Thoracic aorta (tissue), 2 donors: ENCODE measurements around the gene CCDC191. TPM values are rescaled to one million over a fixed set of nuclear protein-coding genes. Genes with fewer than 3 reads are reported as not detected.
A peak's percentile ranks its signal among the peaks of the same experiment; 100 is the strongest.

Experiments used
- ATAC-seq: fragments of 150-250 bp; one replicate; pipeline ENCODE4 v1.8.0; 2017; ENCODE audit warnings: low read depth; ENCODE audit not compliant: insufficient number of reproducible peaks, low FRiP score
- DNase-seq: peaks from one replicate; pipeline ENCODE4 v3.0.0-alpha.2; 2020; ENCODE audit warnings: low spot score
- H3K27ac ChIP-seq, 2 donors: fragments of 200-600 bp; sonication (generic); 1 replicate in 1 of 2; 2 replicates in 1 of 2; pipeline ENCODE4 v1.5.1; 2016; ENCODE audit warnings: mild to moderate bottlenecking in 2 of 2, moderate library complexity in 2 of 2
- H3K27me3 ChIP-seq: fragments of 200-600 bp; sonication (generic); replicated peaks from 2 replicates; pipeline ENCODE4 v1.6.0; 2016; ENCODE audit warnings: mild to moderate bottlenecking; ENCODE audit not compliant: insufficient read depth
- H3K36me3 ChIP-seq: fragments of 200-600 bp; sonication (generic); one replicate; pipeline ENCODE4 v1.5.1; 2016
- H3K4me1 ChIP-seq, 2 donors: fragments of 200-600 bp; sonication (generic); 1 replicate in 1 of 2; 2 replicates in 1 of 2; pipeline versions ENCODE4 v1.5.1 to v1.6.0; 2016; ENCODE audit warnings: low read depth in 2 of 2, mild to moderate bottlenecking in 1 of 2; ENCODE audit not compliant: control insufficient read depth in 1 of 2
- H3K4me3 ChIP-seq: fragments of 200-600 bp; sonication (generic); 2 replicates; pipeline ENCODE4 v1.5.1; 2016; ENCODE audit warnings: mild to moderate bottlenecking
- H3K9me3 ChIP-seq: fragments of 200-600 bp; sonication (generic); 2 replicates; pipeline ENCODE4 v1.5.1; 2016
- total RNA-seq, 2 donors: library from RNA; depleted of rRNA; stranded (reverse); fragments of >200 nt; gene quantifications; one replicate each; pipeline versions ENCODE4 v1.1.0 to v1.2.3, GENCODE V29; 2016
- TF ChIP-seq, protein P1 (sequence below): fragments of 200-600 bp; sonication (generic); IDR thresholded peaks from one replicate; pipeline ENCODE4 v1.5.1; 2019; ENCODE audit warnings: antibody characterized with exemption

The CCDC191 gene
- total RNA-seq, 2 donors from 2014 or later, result 2.3 to 3.4 TPM

DNA sequence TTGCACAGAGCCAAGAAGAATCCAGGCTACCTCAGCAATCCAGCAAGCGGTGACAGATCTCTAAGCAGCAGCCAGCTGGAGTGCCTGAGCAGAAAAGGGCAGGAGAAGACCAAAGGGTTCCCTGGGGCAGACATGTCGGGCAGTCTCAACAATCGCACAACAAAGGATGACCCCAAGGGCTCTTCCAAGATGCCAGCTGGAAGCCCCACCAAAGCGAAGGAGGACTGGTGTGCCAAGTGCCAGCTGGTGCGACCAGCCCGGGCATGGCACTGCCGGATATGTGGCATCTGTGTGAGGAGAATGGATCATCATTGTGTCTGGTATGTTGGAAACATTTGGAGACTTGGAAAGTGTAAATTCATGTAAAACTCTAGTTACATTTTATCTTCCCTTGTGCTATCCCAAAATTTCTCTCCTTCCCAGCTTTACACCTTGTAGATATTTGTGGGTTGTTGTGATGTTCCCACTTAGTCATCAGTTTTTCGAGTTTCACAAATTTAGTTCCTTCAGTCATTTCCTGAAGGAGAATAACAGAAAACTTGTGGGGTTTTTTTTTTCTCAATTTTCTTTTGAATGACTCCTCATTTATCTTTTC is 102.1 kb downstream of the CCDC191 start:
- ATAC-seq, result no peak
- no peak overlapping the region for H3K27ac ChIP-seq
- TF ChIP-seq, protein P1, sequence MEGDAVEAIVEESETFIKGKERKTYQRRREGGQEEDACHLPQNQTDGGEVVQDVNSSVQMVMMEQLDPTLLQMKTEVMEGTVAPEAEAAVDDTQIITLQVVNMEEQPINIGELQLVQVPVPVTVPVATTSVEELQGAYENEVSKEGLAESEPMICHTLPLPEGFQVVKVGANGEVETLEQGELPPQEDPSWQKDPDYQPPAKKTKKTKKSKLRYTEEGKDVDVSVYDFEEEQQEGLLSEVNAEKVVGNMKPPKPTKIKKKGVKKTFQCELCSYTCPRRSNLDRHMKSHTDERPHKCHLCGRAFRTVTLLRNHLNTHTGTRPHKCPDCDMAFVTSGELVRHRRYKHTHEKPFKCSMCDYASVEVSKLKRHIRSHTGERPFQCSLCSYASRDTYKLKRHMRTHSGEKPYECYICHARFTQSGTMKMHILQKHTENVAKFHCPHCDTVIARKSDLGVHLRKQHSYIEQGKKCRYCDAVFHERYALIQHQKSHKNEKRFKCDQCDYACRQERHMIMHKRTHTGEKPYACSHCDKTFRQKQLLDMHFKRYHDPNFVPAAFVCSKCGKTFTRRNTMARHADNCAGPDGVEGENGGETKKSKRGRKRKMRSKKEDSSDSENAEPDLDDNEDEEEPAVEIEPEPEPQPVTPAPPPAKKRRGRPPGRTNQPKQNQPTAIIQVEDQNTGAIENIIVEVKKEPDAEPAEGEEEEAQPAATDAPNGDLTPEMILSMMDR, result no peak

DNA sequence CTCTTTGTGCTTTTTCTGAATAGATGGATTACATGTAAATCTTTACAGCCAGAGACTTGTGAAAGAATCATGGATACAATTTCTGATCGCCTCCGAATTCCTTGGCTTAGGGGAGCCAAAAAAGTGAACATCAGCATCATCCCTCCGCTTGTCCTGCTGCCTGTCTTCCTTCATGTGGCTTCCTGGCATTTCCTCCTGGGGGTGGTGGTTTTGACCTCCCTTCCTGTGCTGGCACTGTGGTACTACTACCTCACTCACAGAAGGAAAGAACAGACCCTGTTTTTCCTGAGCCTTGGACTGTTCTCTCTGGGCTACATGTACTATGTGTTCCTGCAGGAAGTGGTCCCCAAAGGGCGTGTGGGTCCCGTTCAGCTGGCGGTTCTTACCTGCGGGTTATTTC is 102.6 kb downstream of the CCDC191 start:
- no peaks in the 10 kb centered on the region for H3K9me3 ChIP-seq
- H3K36me3 ChIP-seq, result no peaks in the 10 kb centered on the region
- H3K4me3 ChIP-seq, result no peak overlapping the region
- H3K27me3 ChIP-seq, result no peaks in the 10 kb centered on the region
- no peak overlapping the region for H3K27ac ChIP-seq
- no peak for DNase-seq
- no peak for ATAC-seq
- TF ChIP-seq, protein P1, result no peak
- H3K4me1 ChIP-seq, result peaks cover 0 to under 1% of the 10 kb centered on the region in 2 donors

More for the DNA sequence above, 102.1 kb downstream of the CCDC191 start:
- DNase-seq, result no peak
- H3K4me3 ChIP-seq, result no peak overlapping the region
- no peaks in the 10 kb centered on the region for H3K4me1 ChIP-seq
- H3K9me3 ChIP-seq, result no peaks in the 10 kb centered on the region
- no peaks in the 10 kb centered on the region for H3K36me3 ChIP-seq
- H3K27me3 ChIP-seq, result no peaks in the 10 kb centered on the region

DNA sequence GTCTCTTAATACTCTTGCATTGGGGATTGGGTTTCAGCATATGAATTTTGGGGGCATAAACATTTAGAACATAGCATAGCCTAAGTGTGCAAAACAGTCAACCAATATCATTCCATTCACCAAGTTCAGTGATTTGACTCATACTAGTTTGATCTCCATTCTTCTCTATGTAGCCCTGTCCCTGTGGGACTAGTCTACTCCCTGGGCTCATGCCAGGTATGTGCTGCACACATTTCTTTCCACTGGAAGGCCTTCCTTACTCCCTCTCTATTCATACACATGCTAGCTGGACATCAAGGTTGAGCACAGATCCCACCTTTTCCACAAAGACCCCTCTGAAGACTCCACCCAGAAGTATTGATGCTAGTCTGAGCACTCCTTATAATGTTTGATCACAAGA is 103.4 kb downstream of the CCDC191 start:
- Histone ChIP-seq H3K36me3 (no peaks in the 10 kb centered on the region), H3K27me3 (no peaks in the 10 kb centered on the region), H3K9me3 (no peaks in the 10 kb centered on the region), H3K4me3 (no peak overlapping the region), H3K27ac (no peak overlapping the region), H3K4me1 (peaks cover 0 to 5% of the 10 kb centered on the region in 2 donors)
- no peak for DNase-seq
- TF ChIP-seq, protein P1, result no peak
- no peak for ATAC-seq

DNA sequence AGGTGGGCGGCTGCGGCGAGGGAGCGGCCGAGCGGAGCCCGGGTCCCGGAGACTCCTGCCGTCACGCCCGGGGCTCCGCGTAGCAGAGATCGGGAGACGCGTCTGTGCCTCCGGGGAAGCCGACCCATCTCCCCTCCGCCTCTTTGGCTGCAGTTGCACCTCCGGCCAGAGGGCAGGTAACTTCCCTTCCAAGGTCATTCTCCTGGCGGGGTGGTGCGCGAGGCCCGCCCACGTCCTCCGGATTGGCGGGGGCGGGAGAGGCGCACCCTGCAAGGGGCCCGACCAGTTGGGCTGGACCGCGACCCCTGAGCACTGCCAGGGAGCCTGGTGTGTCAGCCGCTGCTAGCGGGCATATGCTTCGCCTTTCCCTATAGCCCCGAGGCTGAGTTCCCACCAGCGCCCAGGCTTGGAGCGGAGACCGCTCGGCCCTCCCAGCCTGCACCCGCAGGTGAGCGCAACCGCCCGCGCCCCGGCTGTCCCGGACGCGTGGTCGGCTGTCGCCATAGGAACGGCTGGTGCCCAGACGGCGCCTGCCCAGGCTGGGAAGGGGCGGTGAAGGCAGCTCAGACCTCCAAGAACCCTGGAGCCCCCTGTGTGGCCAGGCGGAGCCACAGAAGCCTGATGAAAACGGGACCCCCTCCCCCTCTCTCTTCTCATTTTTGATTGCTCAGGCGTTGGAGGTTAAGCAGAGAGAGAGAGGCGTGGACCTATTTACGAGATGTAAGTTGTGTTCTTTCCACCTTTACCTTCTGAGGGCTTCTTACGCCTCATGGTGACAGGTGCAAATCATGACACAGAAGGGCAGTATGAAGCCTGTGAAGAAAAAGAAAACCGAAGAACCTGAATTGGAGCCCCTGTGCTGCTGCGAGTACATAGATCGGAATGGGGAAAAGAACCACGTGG is 108.1 kb downstream of the CCDC191 start:
- Histone ChIP-seq H3K27me3 (no peaks in the 10 kb centered on the region), H3K4me3 (peak overlapping the region; percentile 86), H3K4me1 (peaks cover 5 to 6% of the 10 kb centered on the region in 2 donors), H3K9me3 (no peaks in the 10 kb centered on the region), H3K27ac (peak overlapping the region; percentile 26 to 50), H3K36me3 (no peaks in the 10 kb centered on the region)
- no peak for ATAC-seq
- TF ChIP-seq, protein P1, result no peak
- DNase-seq, result no peak

DNA sequence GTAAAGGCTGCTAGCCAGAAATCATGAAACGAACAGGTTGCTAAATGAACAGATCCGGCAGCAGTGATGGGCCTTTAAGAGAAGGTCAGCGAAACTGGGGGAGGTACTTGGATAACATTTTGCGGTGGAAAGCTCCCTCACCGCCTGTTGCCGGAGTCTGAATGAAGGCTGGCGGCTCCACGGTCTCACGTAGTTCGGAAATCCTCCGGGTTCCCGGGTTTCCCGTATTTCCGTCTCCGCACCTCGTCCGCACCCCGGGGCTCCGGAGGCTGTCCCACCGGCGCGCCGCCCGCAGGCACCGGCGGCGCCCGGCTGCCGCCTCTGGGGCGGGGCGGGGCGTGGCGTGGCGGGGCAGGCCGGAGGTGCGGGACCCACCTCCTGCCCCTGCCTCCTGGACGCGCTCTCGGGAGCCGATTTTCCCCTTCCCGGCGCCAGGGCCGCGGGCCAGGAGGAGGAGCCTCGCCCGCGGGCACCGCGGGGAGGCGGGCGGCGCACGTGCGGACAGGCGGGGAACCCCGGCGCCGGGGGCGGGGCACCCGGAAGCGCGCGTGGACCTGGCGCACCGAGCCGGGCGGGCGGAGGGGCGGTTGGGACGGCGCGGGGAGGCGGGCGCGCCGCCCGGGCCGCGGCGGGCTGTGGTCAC is 108.8 kb downstream of the CCDC191 start, which contains the start of gene ZDHHC23:
Gene ZDHHC23, plus strand, starts transcription at position 642 of the 643 bp plus-strand sequence. CDS start 790 bp downstream, outside the sequence.
- DNase-seq (no peak), ATAC-seq (peak; percentile 57)
- TF ChIP-seq, protein P1, result no peak
- Histone ChIP-seq H3K36me3 (no peaks in the 10 kb centered on the region), H3K27me3 (no peaks in the 10 kb centered on the region), H3K27ac (peak within 1 kb of the TSS; percentile 50 to 53), H3K4me1 (peaks cover 5 to 6% of the 10 kb centered on the region in 2 donors), H3K4me3 (peak within 1 kb of the TSS; percentile 86), H3K9me3 (no peaks in the 10 kb centered on the region)
